Kidney (tissue), 14 donors: ENCODE measurements around the gene FAS. TPM values are rescaled to one million over a fixed set of nuclear protein-coding genes. Genes with fewer than 3 reads are reported as not detected.

ENCODE experiments used
- DNase-seq, 5 donors: peaks; one replicate each; pipeline ENCODE4 v3.0.0-alpha.2; 2013 to 2020
- FAIRE-seq: peaks from 2 replicates; lab custom pipeline; 2012; peaks lifted over from hg19 to GRCh38; lab: Jason Lieb, UNC
- H3K27ac ChIP-seq, 2 donors: one replicate each; pipeline ENCODE4 v1.7.0; 2013; ENCODE audit warnings: low read depth in 2 of 2, low read length in 2 of 2, inconsistent platforms in 1 of 2
- H3K27me3 ChIP-seq: one replicate; pipeline ENCODE4 v1.7.1; 2013; ENCODE audit warnings: low read length, inconsistent platforms; ENCODE audit not compliant: control insufficient read depth, insufficient read depth
- H3K36me3 ChIP-seq, 3 donors: one replicate each; pipeline versions ENCODE4 v1.7.0 to v1.7.1; 2013; ENCODE audit warnings: low read length in 3 of 3, control low read depth in 1 of 3, inconsistent platforms in 1 of 3; ENCODE audit not compliant: insufficient read depth in 3 of 3, control insufficient read depth in 2 of 3
- H3K4me1 ChIP-seq, 3 donors: one replicate each; pipeline versions ENCODE4 v1.7.0 to v1.7.1; 2013; ENCODE audit warnings: low read length in 3 of 3, inconsistent platforms in 1 of 3, low read depth in 1 of 3; ENCODE audit not compliant: control insufficient read depth in 2 of 3, insufficient read depth in 2 of 3
- H3K4me3 ChIP-seq, 3 donors: one replicate each; pipeline versions ENCODE4 v1.7.0 to v1.8.1; 2013; ENCODE audit warnings: low read length in 3 of 3, control low read depth in 1 of 3, inconsistent platforms in 1 of 3
- H3K9ac ChIP-seq, 3 donors: one replicate each; pipeline versions ENCODE4 v1.7.0 to v1.7.1; 2013; ENCODE audit warnings: low read length in 3 of 3, control low read depth in 1 of 3, inconsistent platforms in 1 of 3
- H3K9me3 ChIP-seq, 3 donors: one replicate each; pipeline versions ENCODE4 v1.7.0 to v1.7.1; 2013; ENCODE audit warnings: low read length in 3 of 3, control low read depth in 1 of 3, inconsistent platforms in 1 of 3; ENCODE audit not compliant: control insufficient read depth in 2 of 3, insufficient read depth in 1 of 3
- intact Hi-C: fragments of 100-400 bp; cut with DNase I; formaldehyde crosslinking; loops from one replicate; pipeline ENCODE4 v1.11.1; 2022
- polyA plus RNA-seq: library from polyadenylated mRNA; stranded (reverse); fragments of 350-450 nt; fragmentation: Illumina TruSeq; extraction: RNeasy Lipid Tissue Mini Kit (QIAGEN cat#74804); gene quantifications from one replicate; pipeline ENCODE4 v1.2.3, GENCODE V29; 2014; ENCODE audit warnings: low read depth, low replicate concordance; ENCODE audit not compliant: insufficient read depth
- total RNA-seq: library from RNA; stranded (reverse); fragmentation: NEBNext Ultra II Directional; extraction: Animal tissue kit (Norgen Biotek cat#: 25700); gene quantifications from one replicate; pipeline ENCODE4 v1.2.1, GENCODE V29; 2021
- TF ChIP-seq, protein P1 (sequence below): IDR thresholded peaks from 3 replicates; pipeline ENCODE4 v1.5.1; 2012; ENCODE audit warnings: mild to moderate bottlenecking, moderate library complexity, borderline replicate concordance; ENCODE audit not compliant: insufficient read depth; ENCODE audit errors: extremely low read depth
- donor health status: control.
- donor health status: control.
- donor health status: control.
- donor health status: control.
- donor health status: control.
- donor health status: DM: yes; HTN: yes; CAD: no.
- donor health status: Normal renal cell carcinoma (clear cell type).

FAS gene
- total and polyA plus RNA-seq, 2 donors from 2014 or later = 6.5 to 45.2 TPM

DNA sequence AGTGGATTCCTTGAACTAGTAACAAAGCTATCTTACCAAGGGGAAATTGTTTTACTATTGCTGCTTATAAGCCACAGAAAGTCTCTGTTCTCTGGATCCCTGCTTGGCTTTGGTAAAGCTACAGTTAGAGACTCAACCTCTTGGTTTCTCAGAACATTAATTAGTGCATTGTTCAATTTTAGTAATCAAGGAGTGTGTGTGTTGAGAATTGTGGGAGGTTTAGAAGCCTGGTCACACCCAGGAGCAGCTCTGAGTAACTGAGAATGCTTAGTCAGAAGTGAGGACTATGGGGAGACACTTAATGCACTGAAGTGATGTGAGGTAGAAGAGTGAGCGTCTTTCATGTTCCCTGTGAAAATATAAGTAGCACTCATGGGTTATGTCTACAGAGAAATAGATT, 29.8 kb upstream of the FAS start:
- intact Hi-C loops = no loop called here

DNA sequence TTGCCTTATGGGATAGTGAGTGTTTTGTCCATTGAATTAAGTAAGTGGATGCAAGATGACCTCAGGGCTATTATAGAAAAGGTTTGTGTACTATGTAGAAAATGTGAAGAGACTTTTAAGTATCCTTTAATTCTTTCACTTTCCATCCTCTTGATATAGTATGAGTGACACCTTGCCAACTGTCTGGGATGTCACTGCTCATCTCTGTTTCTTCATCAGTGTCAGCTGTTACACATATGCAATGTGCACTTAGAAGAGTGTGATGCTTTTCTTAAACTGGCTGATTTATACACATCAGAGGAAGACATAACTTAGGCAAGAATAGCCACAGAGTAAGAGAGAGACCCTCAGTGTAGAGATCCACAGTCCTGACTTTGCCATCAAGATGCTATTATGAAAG, 29.3 kb upstream of the FAS start:
- TF ChIP-seq, protein P1, sequence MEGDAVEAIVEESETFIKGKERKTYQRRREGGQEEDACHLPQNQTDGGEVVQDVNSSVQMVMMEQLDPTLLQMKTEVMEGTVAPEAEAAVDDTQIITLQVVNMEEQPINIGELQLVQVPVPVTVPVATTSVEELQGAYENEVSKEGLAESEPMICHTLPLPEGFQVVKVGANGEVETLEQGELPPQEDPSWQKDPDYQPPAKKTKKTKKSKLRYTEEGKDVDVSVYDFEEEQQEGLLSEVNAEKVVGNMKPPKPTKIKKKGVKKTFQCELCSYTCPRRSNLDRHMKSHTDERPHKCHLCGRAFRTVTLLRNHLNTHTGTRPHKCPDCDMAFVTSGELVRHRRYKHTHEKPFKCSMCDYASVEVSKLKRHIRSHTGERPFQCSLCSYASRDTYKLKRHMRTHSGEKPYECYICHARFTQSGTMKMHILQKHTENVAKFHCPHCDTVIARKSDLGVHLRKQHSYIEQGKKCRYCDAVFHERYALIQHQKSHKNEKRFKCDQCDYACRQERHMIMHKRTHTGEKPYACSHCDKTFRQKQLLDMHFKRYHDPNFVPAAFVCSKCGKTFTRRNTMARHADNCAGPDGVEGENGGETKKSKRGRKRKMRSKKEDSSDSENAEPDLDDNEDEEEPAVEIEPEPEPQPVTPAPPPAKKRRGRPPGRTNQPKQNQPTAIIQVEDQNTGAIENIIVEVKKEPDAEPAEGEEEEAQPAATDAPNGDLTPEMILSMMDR = no peak
- no peaks in the 10 kb centered on the region for H3K9me3 ChIP-seq
- intact Hi-C loops = no loop called here
- H3K27ac ChIP-seq = no peak overlapping the region
- FAIRE-seq = no peak
- no peaks in the 10 kb centered on the region for H3K27me3 ChIP-seq
- no peak overlapping the region for H3K9ac ChIP-seq
- H3K36me3 ChIP-seq = no peaks in the 10 kb centered on the region
- DNase-seq = no peak
- no peak overlapping the region for H3K4me3 ChIP-seq
- peaks cover 0 to 2% (median 0%) of the 10 kb centered on the region in 3 donors for H3K4me1 ChIP-seq

More for the DNA sequence above, 29.8 kb upstream of the FAS start:
- H3K4me1 ChIP-seq = peaks cover 0 to 2% (median 0%) of the 10 kb centered on the region in 3 donors
- no peak for FAIRE-seq
- TF ChIP-seq, protein P1 = no peak
- H3K9me3 ChIP-seq = no peaks in the 10 kb centered on the region
- no peak overlapping the region for H3K9ac ChIP-seq
- no peak for DNase-seq
- no peak overlapping the region for H3K4me3 ChIP-seq
- H3K36me3 ChIP-seq = no peaks in the 10 kb centered on the region
- no peak overlapping the region for H3K27ac ChIP-seq
- no peaks in the 10 kb centered on the region for H3K27me3 ChIP-seq

DNA sequence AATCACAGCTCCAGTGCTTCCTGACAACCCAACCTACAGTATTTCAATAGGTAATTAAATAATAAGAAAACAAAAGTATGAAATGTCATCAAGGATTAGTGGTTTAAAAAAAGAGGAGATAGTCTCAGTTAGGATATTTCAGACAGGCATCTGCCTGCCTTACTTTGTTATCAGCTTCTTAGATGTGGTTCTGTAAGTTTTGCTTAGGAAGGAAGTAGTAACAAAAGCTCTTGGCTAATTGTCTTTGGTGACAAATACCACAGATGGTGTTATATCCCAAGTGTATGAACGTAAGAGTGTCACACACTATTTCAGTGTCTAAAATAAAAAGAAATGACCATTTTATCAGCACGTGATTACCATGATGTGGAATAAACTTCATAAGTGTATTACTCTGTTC, 28.3 kb upstream of the FAS start:
- TF ChIP-seq, protein P1 = no peak
- no peak for DNase-seq
- H3K36me3 ChIP-seq = no peaks in the 10 kb centered on the region
- no peak for FAIRE-seq
- no peaks in the 10 kb centered on the region for H3K27me3 ChIP-seq
- H3K9me3 ChIP-seq = no peaks in the 10 kb centered on the region
- H3K4me1 ChIP-seq = peaks cover 0 to 2% (median 0%) of the 10 kb centered on the region in 3 donors
- no peak overlapping the region for H3K27ac ChIP-seq
- H3K9ac ChIP-seq = no peak overlapping the region
- H3K4me3 ChIP-seq = no peak overlapping the region
- intact Hi-C loops = no loop called here

DNA sequence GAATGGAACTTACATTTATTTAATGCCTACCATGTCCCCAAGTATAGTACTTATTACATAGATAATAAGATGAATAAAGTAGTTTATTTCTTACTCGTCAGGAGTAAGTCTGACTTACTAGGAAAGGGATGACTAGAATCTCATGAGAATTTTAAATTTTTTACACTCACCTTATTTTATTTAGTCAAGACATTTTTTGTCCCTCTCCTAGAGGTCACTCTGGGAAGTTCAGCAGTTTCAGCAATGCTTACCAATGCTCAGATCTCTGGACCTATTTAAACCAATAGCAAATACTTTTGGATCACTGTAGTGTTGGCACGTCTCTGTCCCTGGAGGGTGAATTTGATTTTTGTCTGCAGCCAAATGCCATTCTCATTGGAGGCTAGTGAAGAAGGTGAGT, 27.3 kb upstream of the FAS start:
- TF ChIP-seq, protein P1 = no peak
- FAIRE-seq = no peak
- intact Hi-C loops = no loop called here
- Histone ChIP-seq H3K9me3 (no peaks in the 10 kb centered on the region), H3K36me3 (no peaks in the 10 kb centered on the region), H3K9ac (no peak overlapping the region), H3K4me3 (no peak overlapping the region), H3K27me3 (no peaks in the 10 kb centered on the region), H3K4me1 (peaks cover 0 to 2% (median 0%) of the 10 kb centered on the region in 3 donors), H3K27ac (no peak overlapping the region)
- no peak for DNase-seq
